GM19193 (cell line): ENCODE measurements around the gene C15orf40.

Experiments
- POLR2A ChIP-seq: IDR thresholded peaks from 4 replicates; pipeline ENCODE4 v1.6.1; 2011; ENCODE audit not compliant: insufficient read depth, insufficient read length; ENCODE audit errors: extremely low read depth

Gene C15orf40

DNA sequence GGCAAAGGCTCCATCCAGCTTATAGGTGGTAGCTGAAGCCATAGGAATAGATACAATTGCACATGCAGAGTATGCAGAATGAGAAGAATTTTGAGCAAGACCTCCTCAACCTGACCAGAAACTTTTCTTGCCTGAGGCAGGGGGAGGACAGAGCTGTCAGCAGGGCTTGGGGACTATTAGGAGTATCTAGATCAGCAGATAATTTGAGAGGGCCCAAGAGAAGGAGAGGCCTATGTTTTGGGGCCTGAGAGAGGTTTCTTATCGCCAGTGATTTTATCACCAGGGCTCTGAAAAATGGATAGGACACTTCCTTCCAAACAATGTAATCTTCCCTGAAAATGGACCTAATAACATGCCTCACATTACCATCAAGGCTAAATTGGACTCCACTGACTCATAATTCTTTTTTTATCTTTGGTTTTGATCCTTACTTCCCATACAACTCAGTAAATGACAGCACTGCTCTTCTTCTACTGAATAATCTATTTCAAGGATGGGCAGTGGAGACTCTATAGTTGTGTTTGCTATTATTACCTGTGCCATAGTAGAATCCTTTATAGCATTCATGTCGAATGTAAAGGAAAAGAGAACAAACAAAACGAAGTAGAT is 41.3 kb downstream of the C15orf40 start:
- TF ChIP-seq POLR2A = no peak

- TF ChIP-seq POLR2A = no peak
Observed at GRCh38 chr15:82969353-82969752, 42.1 kb downstream of the C15orf40 start.

DNA sequence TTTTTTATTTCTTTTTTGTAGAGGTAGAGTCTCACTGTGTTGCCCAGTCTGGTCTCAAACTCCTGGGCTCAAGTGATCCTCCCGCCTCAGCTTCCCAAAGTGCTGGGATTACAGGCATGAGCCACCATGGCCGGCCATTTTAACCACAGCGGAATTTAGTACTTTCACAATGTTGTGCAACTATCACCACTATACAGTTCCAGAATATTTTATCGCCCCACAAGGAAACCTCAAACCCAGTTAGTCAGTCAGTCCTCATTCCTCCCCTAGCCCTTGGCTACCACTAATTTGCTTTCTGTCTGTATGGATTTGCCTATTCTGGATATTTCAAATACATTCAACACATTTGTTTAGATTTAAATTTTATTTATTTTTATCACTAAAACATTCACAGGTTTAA is 43.4 kb downstream of the C15orf40 start:
- TF ChIP-seq POLR2A = no peak

- TF ChIP-seq POLR2A = no peak
Observed at GRCh38 chr15:82966671-82967071, 44.8 kb downstream of the C15orf40 start.

- TF ChIP-seq POLR2A = no peak
Observed at GRCh38 chr15:82964890-82965289, 46.5 kb downstream of the C15orf40 start.

GRCh38 chr15:82963471-82964341 is 47.7 kb downstream of the C15orf40 start:
- no peak for TF ChIP-seq POLR2A

- no peak for TF ChIP-seq POLR2A
Observed at GRCh38 chr15:82960766-82961165, 50.7 kb downstream of the C15orf40 start.

DNA sequence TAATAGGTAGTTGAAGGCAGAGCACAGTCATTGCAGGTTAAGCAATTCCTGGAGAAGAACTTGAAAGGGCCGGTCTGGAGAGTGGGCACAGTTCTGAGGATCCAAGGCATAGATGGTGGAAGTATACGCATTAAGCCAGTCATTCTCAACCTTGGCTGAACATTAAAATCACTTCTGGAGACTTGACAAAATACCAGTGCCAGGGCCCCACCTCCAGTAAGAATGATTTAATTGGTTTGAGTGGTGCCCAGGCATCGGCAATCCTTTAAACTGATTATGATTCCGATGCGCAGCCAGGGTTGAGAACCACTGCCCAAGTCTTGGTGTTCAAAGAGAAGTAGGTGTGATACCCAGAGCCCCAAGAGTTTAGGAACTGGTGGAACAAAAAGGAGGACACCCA is 52.0 kb downstream of the C15orf40 start:
- no peak for TF ChIP-seq POLR2A

- no peak for TF ChIP-seq POLR2A
Observed at GRCh38 chr15:82958638-82959037, 52.8 kb downstream of the C15orf40 start.

DNA sequence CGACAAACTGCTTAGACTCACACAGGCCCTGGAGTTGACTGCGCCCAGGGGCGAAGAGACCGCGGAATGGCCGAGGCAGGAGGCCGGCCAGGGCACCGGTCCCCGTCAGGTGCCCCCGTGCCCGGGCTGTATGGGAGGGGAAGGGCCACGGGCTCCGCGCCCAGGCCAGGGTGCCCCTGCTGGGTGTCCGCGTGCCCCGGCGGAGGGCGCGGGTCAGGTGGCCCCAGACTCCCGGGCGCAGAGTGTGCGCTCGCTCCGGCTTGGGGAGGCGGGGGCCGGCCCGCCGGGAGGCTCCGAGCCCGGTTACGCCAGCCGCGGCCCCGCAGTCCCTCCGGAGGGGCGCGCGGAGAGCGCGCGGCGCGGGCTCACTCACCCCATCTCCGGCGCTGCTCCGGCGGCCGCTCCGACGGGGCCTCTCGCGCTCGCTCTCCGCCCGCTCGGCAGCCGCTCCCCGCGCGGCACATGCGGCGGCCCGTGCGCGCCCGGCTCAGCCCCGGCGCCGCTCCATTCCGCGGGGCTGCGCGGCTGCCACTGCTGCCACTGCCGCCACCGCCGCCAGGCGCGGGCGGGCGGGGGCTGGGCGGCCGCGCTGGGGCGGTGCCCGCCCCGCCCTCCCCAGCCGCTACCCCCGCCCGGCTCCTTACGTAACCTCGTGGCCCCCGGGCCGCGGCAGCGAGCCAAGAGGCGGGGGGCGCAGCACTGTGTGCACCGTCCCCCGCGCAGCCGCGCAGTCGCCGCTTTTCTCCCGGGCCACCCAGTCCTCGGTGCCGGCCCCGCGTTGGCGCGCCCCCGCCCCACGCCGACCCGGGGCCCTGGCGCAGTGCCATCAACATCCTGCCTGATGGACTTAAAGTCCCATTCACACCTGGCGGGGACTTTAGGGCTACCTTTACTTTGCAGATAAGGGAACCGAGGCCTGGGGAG is 59.0 kb downstream of the C15orf40 start, which contains the start of gene HOMER2:
TSS of gene HOMER2 (minus strand) at position 563 of the 924 bp plus-strand sequence. CDS start at position 378, 185 bp downstream.
- no peak for TF ChIP-seq POLR2A

DNA sequence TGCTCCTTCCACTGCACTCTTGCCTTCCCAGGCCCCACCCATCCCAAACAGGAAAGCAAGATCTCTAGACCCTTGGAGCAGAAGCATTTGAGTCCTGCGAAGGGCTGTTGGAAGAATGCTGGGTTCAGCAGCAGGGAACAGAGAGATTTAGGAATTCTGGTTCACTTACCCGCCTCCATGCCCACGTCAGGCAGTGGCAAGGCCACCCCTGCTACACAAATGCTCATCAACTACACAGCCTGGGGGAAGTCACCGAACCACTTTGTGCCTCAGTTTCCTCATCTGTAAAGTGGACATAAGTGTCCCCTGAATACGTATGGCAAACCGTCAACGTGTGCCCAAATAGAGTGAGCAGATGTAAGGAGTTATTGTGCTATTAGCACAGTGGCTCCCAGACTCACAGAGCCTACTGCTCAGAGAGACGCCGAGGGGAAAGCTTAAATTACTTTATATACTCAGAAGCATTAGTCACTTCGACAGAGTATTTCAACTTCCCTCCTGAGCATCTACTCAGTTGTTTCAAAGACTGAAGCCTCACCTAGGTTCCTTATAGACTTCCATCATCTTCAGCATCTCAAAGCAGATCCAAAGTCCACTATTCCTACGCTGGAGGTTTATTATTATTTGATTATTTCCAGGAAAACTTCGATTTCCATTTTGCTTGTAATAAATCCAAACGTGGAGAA is 59.8 kb downstream of the C15orf40 start:
- TF ChIP-seq POLR2A = no peak

GRCh38 chr15:82950746-82951370 is 60.6 kb downstream of the C15orf40 start:
- no peak for TF ChIP-seq POLR2A

DNA sequence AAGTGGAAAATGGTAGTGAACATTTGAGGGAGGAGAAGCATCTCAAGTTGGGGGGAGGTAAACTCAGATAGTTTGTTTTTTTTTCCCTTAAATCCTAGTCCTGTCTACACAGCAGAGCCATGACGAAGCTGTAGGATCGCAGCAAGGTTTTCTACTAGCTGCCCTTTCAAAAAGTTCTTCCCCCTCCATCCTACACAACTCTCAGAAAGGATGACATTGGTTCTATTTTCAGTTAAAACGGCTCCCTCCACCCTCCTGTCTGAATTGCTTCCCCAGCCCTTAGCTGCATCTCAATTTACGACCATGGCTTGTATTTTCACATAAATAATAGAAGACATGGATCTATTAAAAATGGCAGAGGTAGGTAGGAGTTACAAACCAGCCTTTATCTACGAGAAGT is 61.1 kb downstream of the C15orf40 start:
- no peak for TF ChIP-seq POLR2A

GRCh38 chr15:82946155-82946701 is 65.2 kb downstream of the C15orf40 start:
- no peak for TF ChIP-seq POLR2A

DNA sequence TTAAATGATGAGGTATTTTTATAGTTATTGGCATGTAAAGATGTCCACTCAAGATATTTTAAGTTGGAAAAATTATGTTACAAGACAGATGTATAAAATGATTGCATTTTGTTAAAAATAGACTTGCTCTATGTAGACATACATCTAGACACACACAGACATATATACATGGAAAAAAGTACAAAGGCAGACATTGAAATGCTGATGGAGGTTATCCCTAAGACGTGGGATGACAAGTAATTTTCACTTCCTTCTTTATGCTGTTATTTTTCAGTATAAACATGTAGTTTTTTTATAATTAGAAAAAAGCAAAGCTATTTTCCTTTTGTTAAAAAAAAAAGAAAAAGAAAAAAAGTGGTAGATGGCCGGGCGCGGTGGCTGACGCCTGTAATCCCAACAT is 66.1 kb downstream of the C15orf40 start:
- TF ChIP-seq POLR2A = no peak

- TF ChIP-seq POLR2A = no peak
Observed at GRCh38 chr15:82944821-82945220, 66.6 kb downstream of the C15orf40 start.
